NCI-H1930 (cell line): ENCODE data around the gene ENPEP.
"Not testable (repeated sequence)": the region's sequence is repeated elsewhere in the genome, so short reads cannot be mapped to it uniquely, and the experiment has no call there.

Experiments
- DNase-seq, 2 experiments: peaks; one replicate each; lab custom pipeline; 2025; lab: John Stamatoyannopoulos, UW

ENPEP gene

GRCh38 chr4:110475881-110476818 is at the start of gene ENPEP:
ENPEP (plus strand) TSS chr4:110476155; CDS start chr4:110476415, 260 bp downstream.
- DNase-seq: no peak

GRCh38 chr4:110431805-110432204 is 44.1 kb upstream of the ENPEP start:
- DNase-seq: not testable (repeated sequence)

GRCh38 chr4:110437292-110437691 is 38.7 kb upstream of the ENPEP start:
- DNase-seq: not testable (repeated sequence)

GRCh38 chr4:110439209-110439608 is 36.7 kb upstream of the ENPEP start:
- not testable (repeated sequence) for DNase-seq

- DNase-seq: no peak
Observed at GRCh38 chr4:110442309-110442708, 33.6 kb upstream of the ENPEP start.

- DNase-seq: no peak
Observed at GRCh38 chr4:110442788-110443187, 33.2 kb upstream of the ENPEP start.

- no peak for DNase-seq
Observed at GRCh38 chr4:110449947-110450346, 26.0 kb upstream of the ENPEP start.

GRCh38 chr4:110452546-110452945 is 23.4 kb upstream of the ENPEP start:
- DNase-seq: no peak

- no peak for DNase-seq
Observed at GRCh38 chr4:110454441-110454840, 21.5 kb upstream of the ENPEP start.

- no peak for DNase-seq
Observed at GRCh38 chr4:110458494-110459266, 17.3 kb upstream of the ENPEP start.

- no peak for DNase-seq
Observed at GRCh38 chr4:110460074-110460746, 15.7 kb upstream of the ENPEP start.

- no peak for DNase-seq
Observed at GRCh38 chr4:110467400-110467799, 8.6 kb upstream of the ENPEP start.

- no peak for DNase-seq
Observed at GRCh38 chr4:110472583-110473329, 3.2 kb upstream of the ENPEP start.

- DNase-seq: no peak
Observed at GRCh38 chr4:110474481-110474880, 1.5 kb upstream of the ENPEP start.

- DNase-seq: not testable (repeated sequence)
Observed at GRCh38 chr4:110475080-110475479, 875 bp upstream of the ENPEP start.

GRCh38 chr4:110477836-110478235 is 1.9 kb downstream of the ENPEP start:
- no peak for DNase-seq

GRCh38 chr4:110480031-110480549 is 4.1 kb downstream of the ENPEP start:
- no peak for DNase-seq

GRCh38 chr4:110480746-110481271 is 4.9 kb downstream of the ENPEP start:
- no peak for DNase-seq

GRCh38 chr4:110483516-110483915 is 7.6 kb downstream of the ENPEP start:
- no peak for DNase-seq

- DNase-seq: no peak
Observed at GRCh38 chr4:110484029-110484428, 8.1 kb downstream of the ENPEP start.

GRCh38 chr4:110484767-110485166 is 8.8 kb downstream of the ENPEP start:
- no peak for DNase-seq
